HepG2 (cell line): Measurements from ENCODE around the gene C3orf70. TPM values are rescaled to one million over a fixed set of nuclear protein-coding genes. Genes with fewer than 3 reads are reported as not detected.

ENCODE experiments used
- AGO2 ChIP-seq: fragments of 200-400 bp; formaldehyde crosslinking; optimal IDR thresholded peaks from 2 replicates; pipeline ENCODE3; 2017; ENCODE audit warnings: mild to moderate bottlenecking, low read depth, low read length, moderate library complexity
- BHLHE40 ChIP-seq: IDR thresholded peaks from 2 replicates; pipeline ENCODE4 v1.6.1; 2011; ENCODE audit warnings: low read length, improper control_type of control experiment
- CCDC6 ChIP-seq: sonication (generic); formaldehyde crosslinking; IDR thresholded peaks from 2 replicates; pipeline ENCODE4 v1.8.1; 2022; ENCODE audit warnings: mild to moderate bottlenecking, missing genetic modification reagents, moderate library complexity
- GTF3A ChIP-seq: sonication (generic); formaldehyde crosslinking; conservative IDR thresholded peaks from 2 replicates; pipeline ENCODE4 v1.4.0; 2020; ENCODE audit warnings: mild to moderate bottlenecking, missing genetic modification reagents
- HNRNPH1 ChIP-seq: fragments of 200-400 bp; formaldehyde crosslinking; optimal IDR thresholded peaks from 2 replicates; pipeline ENCODE3; 2017; ENCODE audit warnings: mild to moderate bottlenecking, low read depth, low read length
- KDM5B ChIP-seq: sonication (generic); formaldehyde crosslinking; IDR thresholded peaks from 2 replicates; pipeline ENCODE4 v1.4.0; 2020; ENCODE audit warnings: missing genetic modification reagents, mild to moderate bottlenecking, borderline replicate concordance
- MTF1 ChIP-seq: sonication (generic); formaldehyde crosslinking; IDR thresholded peaks from 2 replicates; pipeline ENCODE4 v1.5.0; 2020; ENCODE audit warnings: missing genetic modification reagents
- MYC ChIP-seq: sonication (generic); formaldehyde crosslinking; IDR thresholded peaks from 2 replicates; pipeline ENCODE4 v1.9.0; 2021; ENCODE audit warnings: missing genetic modification reagents, borderline replicate concordance
- NFE2 ChIP-seq: sonication (generic); formaldehyde crosslinking; IDR thresholded peaks from 2 replicates; pipeline ENCODE4 v1.4.0; 2020; ENCODE audit warnings: missing genetic modification reagents
- REPIN1 ChIP-seq: sonication (generic); formaldehyde crosslinking; IDR thresholded peaks from 2 replicates; pipeline ENCODE4 v1.8.0; 2022; ENCODE audit warnings: missing genetic modification reagents, low read depth, mild to moderate bottlenecking, borderline replicate concordance
- SAP130 ChIP-seq: IDR thresholded peaks from 2 replicates; pipeline ENCODE4 v1.6.1; 2016; ENCODE audit warnings: low read depth
- SOX6 ChIP-seq, 2 experiments: fragments of 450-650 bp in 1 of 2; sonication (generic) in 1 of 2; formaldehyde crosslinking in 1 of 2; IDR thresholded peaks; 2 replicates each; pipeline versions ENCODE4 v1.4.0 to v1.6.1; 2017 to 2020; ENCODE audit warnings: antibody characterized with exemption in 1 of 2, mild to moderate bottlenecking in 1 of 2, missing genetic modification reagents in 1 of 2
- SP5 ChIP-seq: IDR thresholded peaks from 2 replicates; pipeline ENCODE4 v1.6.1; 2016; ENCODE audit warnings: low read depth, borderline replicate concordance
- TBP ChIP-seq: sonication (generic); formaldehyde crosslinking; IDR thresholded peaks from 2 replicates; pipeline ENCODE4 v1.5.0; 2020; ENCODE audit warnings: missing genetic modification reagents
- ZNF331 ChIP-seq: sonication (generic); formaldehyde crosslinking; IDR thresholded peaks from 2 replicates; pipeline ENCODE4 v1.4.0; 2020; ENCODE audit warnings: missing genetic modification reagents
- ZNF33A ChIP-seq: sonication (generic); formaldehyde crosslinking; IDR thresholded peaks from 2 replicates; pipeline ENCODE4 v1.5.1; 2020; ENCODE audit warnings: missing genetic modification reagents, mild to moderate bottlenecking, moderate library complexity, borderline replicate concordance
- ZNF589 ChIP-seq: sonication (generic); formaldehyde crosslinking; conservative IDR thresholded peaks from 2 replicates; pipeline ENCODE4 v1.8.0; 2022; ENCODE audit warnings: mild to moderate bottlenecking, moderate library complexity, missing genetic modification reagents
- ZNF598 ChIP-seq: sonication (generic); formaldehyde crosslinking; IDR thresholded peaks from 2 replicates; pipeline ENCODE4 v1.5.1; 2020; ENCODE audit warnings: mild to moderate bottlenecking, missing genetic modification reagents, borderline replicate concordance
- ZNF749 ChIP-seq: sonication (generic); formaldehyde crosslinking; IDR thresholded peaks from 2 replicates; pipeline ENCODE4 v1.8.0; 2022; ENCODE audit warnings: mild to moderate bottlenecking, missing genetic modification reagents, moderate library complexity, borderline replicate concordance
- ZNF780A ChIP-seq: sonication (generic); formaldehyde crosslinking; IDR thresholded peaks from 2 replicates; pipeline ENCODE4 v1.8.0; 2022; ENCODE audit warnings: mild to moderate bottlenecking, missing genetic modification reagents, moderate library complexity
- ZSCAN12 ChIP-seq: sonication (generic); formaldehyde crosslinking; IDR thresholded peaks from 2 replicates; pipeline ENCODE4 v1.9.0; 2021; ENCODE audit warnings: mild to moderate bottlenecking, missing genetic modification reagents
- polyA plus RNA-seq, 8 experiments: library from polyadenylated mRNA; depleted of rRNA in 3 of 8; stranded (reverse) in 7 of 8; unstranded in 1 of 8; fragments of >200 nt; fragmentation: Illumina TruSeq in 4 of 8; extraction: Trizol in 4 of 8; gene quantifications; 2 replicates each; pipeline versions ENCODE4 v1.2.1 to v1.2.3, GENCODE V29; 2011 to 2016; ENCODE audit warnings: low read depth in 4 of 8, missing spikeins in 1 of 8, mixed read lengths in 1 of 8; ENCODE audit not compliant: insufficient read depth in 1 of 8
- total RNA-seq, 5 experiments: library from RNA; depleted of rRNA; stranded (reverse); fragments of >200 nt; fragmentation: Illumina TruSeq; extraction: Trizol; gene quantifications; 2 replicates each; pipeline ENCODE4 v1.2.3, GENCODE V29; 2016; ENCODE audit warnings: low read depth in 1 of 5
- TF ChIP-seq, protein P1 (sequence below): sonication (generic); formaldehyde crosslinking; IDR thresholded peaks from 2 replicates; pipeline ENCODE4 v1.5.0; 2020; ENCODE audit warnings: mild to moderate bottlenecking, missing genetic modification reagents
- TF ChIP-seq, protein P2 (sequence below): sonication (generic); formaldehyde crosslinking; conservative IDR thresholded peaks from 2 replicates; pipeline ENCODE4 v1.4.0; 2020; ENCODE audit warnings: missing genetic modification reagents
- TF ChIP-seq, protein P3 (sequence below): sonication (generic); formaldehyde crosslinking; IDR thresholded peaks from 2 replicates; pipeline ENCODE4 v1.8.1; 2023; ENCODE audit warnings: mild to moderate bottlenecking, inconsistent platforms, moderate library complexity, missing genetic modification reagents, borderline replicate concordance

C3orf70 gene
- total and polyA plus RNA-seq, 2 of the 13 experiments (the other 11 are each of a cell fraction or from before 2014, with no cell fraction given) = 0.79 to 2.4 TPM

DNA sequence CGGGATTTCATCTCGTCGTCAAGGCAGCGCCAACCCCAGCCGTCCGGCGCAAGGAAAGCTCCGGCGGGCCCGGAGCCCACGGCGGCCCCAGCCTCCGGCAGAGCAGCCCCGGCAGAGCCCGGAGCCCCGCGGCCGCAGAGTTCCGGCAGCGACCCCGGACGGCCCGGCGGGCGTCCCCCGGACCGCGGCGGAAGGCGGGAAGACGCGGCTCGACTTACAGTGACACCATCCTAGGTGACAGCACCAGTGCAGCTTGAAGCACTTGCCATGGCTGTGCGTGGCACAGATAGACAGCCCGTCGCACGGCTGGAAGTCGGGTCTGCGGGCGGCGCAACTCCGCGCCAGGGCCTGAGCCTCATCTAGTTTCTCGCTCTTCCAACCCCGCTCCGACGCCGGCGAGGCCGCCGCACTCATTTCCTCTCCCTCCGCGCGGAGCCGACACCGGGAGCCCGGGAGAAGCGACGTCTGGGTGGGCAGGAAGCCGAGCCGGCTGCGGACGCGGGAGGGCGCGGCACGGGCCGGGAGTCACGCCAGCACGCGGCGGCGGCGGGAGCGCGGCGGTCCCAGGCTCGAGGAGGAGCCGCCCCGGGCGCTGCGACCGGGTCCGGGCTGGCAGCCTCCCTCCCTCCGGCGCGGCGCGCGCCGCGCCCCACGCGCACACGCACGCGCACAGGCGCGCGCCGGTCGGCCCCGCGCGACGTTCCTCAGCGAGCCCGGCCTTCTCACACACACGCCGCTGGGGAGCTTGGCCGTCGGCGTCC lies at the start of gene C3orf70 (continued):
- TF ChIP-seq ZNF749 (CRISPR knock-in tag) = no peak
- TF ChIP-seq SOX6 (IDR thresholded peaks at IDR 0.05) = no peak
- no peak for TF ChIP-seq SOX6 (CRISPR knock-in tag; IDR thresholded peaks at IDR 0.05)
- no peak for TF ChIP-seq ZNF33A
- TF ChIP-seq SP5 (CRISPR knock-in tag) = no peak
- no peak for TF ChIP-seq HNRNPH1
- 0 out of 2 replicates have a peak, but pooled peaks have one; percentile 30 for TF ChIP-seq ZNF780A (CRISPR knock-in tag)
- TF ChIP-seq TBP = no peak
- peak; percentile 23; the same call in 1 of the 2 replicates for TF ChIP-seq ZNF331 (CRISPR knock-in tag)
- TF ChIP-seq CCDC6 (CRISPR knock-in tag) = no peak
- TF ChIP-seq MTF1 = 0 out of 2 replicates have a peak, but pooled peaks have one; percentile 58
- TF ChIP-seq AGO2 = peak; percentile 38
- TF ChIP-seq SAP130 (CRISPR knock-in tag) = no peak
- 0 out of 2 replicates have a peak, but pooled peaks have one; percentile 28 for TF ChIP-seq REPIN1 (CRISPR knock-in tag)
- TF ChIP-seq ZSCAN12 (CRISPR knock-in tag) = peak; percentile 19; the same call in 1 of the 2 replicates
- TF ChIP-seq KDM5B = peak; percentile 77; the same call in 1 of the 2 replicates
- peak; percentile 49 for TF ChIP-seq BHLHE40
- TF ChIP-seq, protein P1, sequence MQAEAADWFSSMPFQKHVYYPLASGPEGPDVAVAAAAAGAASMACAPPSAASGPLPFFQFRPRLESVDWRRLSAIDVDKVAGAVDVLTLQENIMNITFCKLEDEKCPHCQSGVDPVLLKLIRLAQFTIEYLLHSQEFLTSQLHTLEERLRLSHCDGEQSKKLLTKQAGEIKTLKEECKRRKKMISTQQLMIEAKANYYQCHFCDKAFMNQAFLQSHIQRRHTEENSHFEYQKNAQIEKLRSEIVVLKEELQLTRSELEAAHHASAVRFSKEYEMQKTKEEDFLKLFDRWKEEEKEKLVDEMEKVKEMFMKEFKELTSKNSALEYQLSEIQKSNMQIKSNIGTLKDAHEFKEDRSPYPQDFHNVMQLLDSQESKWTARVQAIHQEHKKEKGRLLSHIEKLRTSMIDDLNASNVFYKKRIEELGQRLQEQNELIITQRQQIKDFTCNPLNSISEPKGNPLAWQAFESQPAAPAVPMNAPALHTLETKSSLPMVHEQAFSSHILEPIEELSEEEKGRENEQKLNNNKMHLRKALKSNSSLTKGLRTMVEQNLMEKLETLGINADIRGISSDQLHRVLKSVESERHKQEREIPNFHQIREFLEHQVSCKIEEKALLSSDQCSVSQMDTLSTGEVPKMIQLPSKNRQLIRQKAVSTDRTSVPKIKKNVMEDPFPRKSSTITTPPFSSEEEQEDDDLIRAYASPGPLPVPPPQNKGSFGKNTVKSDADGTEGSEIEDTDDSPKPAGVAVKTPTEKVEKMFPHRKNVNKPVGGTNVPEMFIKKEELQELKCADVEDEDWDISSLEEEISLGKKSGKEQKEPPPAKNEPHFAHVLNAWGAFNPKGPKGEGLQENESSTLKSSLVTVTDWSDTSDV = 0 out of 2 replicates have a peak, but pooled peaks have one; percentile 31
- TF ChIP-seq ZNF589 (CRISPR knock-in tag) = peak; percentile 81; the same call in 1 of the 2 replicates
- TF ChIP-seq, protein P2, sequence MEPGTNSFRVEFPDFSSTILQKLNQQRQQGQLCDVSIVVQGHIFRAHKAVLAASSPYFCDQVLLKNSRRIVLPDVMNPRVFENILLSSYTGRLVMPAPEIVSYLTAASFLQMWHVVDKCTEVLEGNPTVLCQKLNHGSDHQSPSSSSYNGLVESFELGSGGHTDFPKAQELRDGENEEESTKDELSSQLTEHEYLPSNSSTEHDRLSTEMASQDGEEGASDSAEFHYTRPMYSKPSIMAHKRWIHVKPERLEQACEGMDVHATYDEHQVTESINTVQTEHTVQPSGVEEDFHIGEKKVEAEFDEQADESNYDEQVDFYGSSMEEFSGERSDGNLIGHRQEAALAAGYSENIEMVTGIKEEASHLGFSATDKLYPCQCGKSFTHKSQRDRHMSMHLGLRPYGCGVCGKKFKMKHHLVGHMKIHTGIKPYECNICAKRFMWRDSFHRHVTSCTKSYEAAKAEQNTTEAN = peak; percentile 85
- TF ChIP-seq, protein P3, sequence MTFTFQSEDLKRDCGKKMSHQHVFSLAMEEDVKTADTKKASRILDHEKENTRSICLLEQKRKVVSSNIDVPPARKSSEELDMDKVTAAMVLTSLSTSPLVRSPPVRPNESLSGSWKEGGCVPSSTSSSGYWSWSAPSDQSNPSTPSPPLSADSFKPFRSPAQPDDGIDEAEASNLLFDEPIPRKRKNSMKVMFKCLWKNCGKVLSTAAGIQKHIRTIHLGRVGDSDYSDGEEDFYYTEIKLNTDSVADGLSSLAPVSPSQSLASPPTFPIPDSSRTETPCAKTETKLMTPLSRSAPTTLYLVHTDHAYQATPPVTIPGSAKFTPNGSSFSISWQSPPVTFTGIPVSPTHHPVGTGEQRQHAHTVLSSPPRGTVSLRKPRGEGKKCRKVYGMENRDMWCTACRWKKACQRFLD (CRISPR knock-in tag) = 0 out of 2 replicates have a peak, but pooled peaks have one; percentile 40
- no peak for TF ChIP-seq GTF3A (CRISPR knock-in tag)
- TF ChIP-seq ZNF598 (CRISPR knock-in tag) = no peak
- peak; percentile 20; the same call in 1 of the 2 replicates for TF ChIP-seq MYC (CRISPR knock-in tag)
- TF ChIP-seq NFE2 (CRISPR knock-in tag) = no peak
